Measurements from ENCODE around the gene TTL.

Gene TTL

GRCh38 chr2:112584891-112585250, 102.9 kb downstream of the TTL start:
- DNase-seq: no peak

GRCh38 chr2:112585400-112585799, 103.4 kb downstream of the TTL start:
- DNase-seq: no peak

- DNase-seq: no peak
Observed at GRCh38 chr2:112585873-112586464, 104.0 kb downstream of the TTL start.

- DNase-seq: no peak
Observed at GRCh38 chr2:112588611-112589045, 106.7 kb downstream of the TTL start.
